HG03066 (cell line): ENCODE measurements around the gene AKAP13.

Experiments
- ATAC-seq: cut with Tn5 transposase; IDR thresholded peaks from one replicate; pipeline ENCODE4 v1.9.1; 2021; ENCODE audit warnings: low read depth; ENCODE audit not compliant: unreplicated experiment

Gene AKAP13

DNA sequence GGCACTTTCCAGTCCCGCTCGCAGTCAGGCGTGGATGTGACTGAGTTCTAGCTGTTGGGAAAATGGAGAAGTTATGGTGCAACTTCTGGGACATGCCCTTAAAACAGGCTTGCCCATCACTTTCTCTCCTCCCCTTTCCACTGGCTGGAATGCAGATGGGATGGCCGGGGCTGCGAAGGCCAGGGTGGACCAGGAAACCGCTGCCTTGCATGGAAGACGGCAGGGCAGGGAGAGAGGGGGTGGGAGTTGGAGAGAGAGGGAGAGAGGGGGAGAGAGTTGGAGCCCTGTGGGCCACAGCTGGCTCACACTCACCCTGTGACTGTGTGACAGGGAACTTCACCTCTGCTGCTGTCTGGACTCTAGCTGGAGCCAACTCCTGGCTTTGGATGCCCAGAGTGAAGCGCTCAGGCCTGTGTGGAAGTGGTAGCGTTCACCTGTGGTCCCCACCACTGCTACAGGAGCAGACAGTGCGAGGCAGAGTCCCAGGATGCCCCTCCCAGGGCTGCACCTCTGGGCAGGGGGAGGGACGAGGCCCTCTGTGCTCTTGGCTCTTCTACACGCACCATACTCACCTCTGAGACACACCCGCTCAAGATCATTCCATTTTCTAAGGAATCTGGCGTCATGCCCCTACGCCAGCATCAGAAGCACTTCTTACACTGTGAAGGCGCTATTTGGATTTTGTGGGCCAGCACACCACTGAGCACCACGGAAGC, 377.7 kb downstream of the AKAP13 start:
- ATAC-seq = no peak

DNA sequence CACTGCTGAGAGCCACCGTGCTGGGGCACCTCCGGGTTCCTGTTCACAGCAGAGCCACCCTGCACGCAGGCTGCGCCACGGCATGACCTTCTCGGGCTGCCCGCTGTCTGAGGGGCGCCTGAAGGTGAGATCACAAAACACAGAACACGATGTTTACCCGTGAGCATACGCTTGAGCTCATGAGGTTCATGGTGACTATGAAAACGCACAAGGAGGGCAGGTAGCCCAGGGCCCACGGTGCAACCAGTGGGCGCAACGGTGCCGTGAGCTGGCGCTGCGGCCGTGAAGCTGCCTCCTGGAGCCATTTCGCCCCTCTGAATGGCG, 378.2 kb downstream of the AKAP13 start:
- ATAC-seq = no peak

DNA sequence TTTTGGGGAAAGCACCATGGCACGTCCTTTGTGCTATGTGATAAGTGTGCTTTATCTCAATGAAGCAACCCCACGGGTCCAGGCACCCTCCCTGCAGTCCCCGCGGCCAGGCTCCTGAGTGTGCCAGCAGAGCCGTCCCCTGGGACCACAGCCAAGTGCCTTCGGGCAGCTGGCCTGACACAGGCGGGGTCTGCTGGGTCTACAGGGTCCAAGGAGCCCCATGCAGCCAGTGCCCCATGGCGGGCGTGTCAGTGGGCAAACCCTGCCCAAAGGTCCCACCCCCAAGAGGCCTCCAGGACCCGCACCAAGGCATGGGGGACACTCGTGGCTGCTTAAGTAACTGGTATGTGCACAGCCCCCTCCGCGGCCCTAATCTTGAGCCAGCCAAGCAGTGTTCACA, 379.0 kb downstream of the AKAP13 start:
- no peak for ATAC-seq

DNA sequence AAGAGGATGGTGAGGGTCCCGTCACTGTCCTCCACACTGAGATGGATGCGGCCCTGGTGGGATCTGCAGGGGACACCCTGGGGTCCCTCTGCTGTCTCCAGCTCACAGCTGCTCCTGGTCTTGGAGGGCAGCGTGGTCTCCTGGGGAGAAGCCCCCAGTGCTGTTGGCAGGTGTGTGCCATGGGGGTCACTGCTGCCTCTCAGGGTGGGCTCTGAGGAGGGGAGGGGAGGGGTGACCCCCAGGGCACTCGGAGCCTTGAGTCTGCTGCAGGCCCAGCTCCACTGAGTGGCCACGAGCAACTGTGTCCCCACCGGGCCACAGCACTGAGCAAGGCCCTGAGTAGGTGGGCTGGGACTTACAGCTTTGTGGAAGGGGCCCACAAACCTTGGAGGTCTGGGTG, 379.6 kb downstream of the AKAP13 start:
- ATAC-seq = no peak

DNA sequence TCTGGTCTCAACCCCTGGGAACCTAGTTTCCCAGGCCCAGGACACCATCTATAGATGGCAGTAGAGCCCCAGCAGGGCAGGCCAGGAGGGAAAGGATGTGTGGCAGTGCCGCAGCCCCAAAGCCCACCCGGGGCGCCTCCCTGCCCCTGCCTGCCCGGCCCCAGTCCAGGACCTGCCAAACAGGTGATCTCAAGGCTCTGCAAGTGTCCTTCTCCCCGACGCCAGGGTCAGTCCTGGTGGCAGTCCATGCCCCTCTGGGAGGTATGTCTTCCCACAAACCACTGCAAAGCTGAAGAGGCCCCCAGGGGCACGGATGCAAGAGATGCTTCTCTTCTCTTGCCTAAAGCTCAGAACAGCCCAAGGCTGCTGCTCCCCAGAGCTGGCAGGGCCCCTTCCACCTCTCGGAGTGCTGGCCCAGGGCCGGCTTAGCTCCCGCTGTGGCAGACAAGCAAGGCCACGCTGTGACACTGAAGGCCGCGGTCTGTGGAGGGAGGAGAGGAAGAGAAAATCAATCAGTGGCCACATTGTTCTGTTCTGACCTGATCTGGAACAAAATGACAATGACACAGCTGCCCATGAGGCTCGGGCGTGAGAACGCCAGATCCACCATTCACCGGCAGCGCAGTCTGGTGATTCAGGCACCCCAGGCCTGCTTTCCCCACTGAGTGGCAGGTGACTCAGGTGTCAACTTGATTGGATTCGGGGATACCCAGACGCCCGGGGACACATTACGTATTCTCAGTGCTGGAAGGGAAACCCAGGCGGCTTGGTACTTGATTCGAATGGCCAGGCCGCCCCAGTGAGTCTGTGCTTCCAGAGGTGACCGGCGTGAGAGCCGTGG, 380.3 kb downstream of the AKAP13 start:
- no peak for ATAC-seq

DNA sequence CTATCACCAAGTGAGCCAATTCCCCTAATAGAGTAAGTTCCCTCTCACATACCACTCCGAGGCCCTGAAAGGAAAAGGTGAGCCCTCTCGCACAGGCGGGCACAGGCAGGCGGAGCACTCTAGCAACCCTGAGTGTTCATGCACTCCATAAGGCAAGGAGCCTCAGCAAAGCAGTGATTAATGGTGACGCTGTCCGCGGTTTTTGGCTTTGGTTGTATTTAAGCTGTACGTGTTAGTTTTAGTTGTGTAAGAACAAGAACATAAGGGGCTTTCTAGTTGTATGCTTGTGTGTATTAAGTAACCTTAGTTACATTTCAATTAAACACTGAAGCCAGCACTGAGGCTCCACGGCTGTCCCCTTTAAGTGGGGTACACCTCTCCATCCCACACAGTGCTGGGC, 381.2 kb downstream of the AKAP13 start:
- no peak for ATAC-seq

DNA sequence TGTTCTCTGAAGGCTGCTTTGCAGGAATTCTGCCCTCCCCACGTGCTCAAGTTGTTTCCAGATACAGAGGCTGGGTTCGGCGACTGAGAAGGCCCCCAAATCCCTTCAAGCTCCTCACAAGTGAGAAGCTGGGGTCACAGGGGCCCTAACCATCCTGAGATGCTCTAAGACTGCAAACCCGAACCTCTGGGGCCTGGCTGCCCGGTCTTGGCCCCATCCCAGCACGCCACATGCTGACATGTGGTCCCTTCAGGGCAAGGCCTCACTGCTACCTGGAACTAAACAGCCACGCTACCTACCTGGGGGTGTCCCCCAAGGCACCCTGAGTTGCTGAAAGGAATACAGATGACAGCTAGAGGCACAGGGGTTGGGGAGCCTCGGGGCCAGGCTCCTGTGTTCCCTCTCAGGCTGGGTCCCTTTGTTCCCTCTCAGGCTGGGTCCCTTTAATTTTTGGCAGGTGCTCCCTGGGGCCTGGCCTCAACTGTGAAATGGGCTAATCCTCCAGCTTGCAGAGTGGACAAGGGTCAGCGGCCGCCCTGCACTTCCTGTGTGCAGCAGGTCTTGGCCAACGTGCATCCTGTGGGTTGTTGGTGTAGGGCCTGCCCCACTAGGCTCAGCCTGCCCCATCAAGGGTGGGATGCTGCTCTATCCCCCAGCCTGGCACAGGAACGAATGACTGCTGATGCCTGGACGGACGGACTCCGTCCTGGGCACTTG, 381.8 kb downstream of the AKAP13 start:
- ATAC-seq = no peak

DNA sequence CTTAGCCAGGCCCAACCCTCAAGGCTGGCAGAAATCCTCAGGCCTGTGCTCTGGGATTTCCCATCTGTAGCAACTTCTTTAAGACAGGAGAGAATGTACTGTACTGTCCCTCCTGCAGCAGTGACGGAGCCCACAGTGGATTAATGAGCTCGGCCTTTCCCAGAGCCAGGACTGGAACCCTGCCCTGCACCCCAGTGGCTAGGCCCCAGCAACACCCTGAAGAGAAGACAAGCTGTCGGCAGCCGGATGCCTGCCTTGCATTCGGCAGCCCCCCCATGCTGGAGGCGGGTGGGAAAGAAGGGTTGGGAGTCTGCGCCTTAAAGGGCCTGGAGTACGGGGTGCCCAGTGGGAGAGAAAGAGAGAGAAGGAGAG, 382.3 kb downstream of the AKAP13 start:
- ATAC-seq = no peak

DNA sequence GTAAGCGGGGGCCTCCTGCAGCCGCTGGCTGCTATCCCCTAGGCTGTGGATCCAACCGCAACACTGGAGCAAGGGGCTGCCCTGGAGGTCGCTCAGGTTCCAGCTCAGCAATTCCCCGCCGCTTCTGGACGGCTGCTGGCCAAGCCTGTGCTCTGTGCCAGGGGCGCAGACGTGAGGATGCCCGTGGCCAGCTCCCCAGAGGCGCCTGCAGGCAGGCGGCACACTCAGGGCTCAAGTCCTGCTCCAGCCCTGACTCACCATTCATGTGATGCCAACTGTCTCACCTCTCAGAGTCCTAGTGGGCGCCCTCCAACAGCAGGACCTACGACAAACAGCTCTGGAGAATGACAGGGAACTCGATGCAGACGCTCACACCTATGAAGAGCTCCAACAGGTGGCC, 382.8 kb downstream of the AKAP13 start:
- no peak for ATAC-seq

DNA sequence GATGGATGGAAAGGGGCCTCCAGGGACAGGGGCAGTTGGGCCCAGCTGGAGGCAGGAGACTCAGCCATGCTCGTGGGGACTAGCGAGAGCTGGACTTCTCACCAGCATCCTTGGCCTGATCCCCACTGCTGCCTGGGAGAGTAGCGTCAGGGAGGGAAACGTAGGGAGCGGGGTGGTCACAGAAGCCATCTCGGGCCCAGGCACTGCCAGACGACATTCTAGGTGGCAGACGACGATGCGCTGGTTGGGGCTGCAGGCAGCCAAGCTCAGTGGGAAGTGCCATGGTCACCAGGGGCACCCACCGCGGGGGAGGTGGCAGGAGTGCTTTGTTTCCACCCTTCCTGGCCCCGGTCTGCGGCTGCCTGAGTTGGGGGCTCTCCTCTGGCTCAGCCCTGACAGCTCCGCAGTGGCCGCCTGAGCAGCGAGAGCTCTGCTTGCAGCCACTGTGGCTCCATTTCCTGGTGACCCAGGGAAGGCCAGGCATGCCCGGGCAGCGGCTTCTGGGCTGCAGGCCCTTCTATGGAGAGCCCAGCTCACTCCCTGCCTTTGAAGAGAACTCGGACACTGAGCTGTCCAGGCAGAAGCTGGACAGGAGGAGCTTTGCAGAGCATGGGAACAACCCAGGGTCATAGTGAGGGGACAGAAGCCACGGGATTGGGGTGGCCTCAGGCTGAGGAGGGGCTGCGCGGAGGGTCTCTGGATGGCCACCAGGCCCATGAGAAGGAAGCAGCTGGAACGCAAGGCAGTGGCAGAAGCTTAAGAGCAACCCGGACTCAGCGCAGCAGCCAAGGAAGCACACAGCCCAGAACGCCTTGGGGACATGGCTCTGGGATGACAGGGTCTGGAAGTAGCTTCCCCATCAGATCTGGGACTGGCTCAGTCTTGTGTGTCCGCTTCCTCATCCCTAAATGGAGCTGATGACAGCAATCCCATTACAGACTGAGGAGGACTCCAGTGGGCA, 383.6 kb downstream of the AKAP13 start:
- ATAC-seq = no peak

DNA sequence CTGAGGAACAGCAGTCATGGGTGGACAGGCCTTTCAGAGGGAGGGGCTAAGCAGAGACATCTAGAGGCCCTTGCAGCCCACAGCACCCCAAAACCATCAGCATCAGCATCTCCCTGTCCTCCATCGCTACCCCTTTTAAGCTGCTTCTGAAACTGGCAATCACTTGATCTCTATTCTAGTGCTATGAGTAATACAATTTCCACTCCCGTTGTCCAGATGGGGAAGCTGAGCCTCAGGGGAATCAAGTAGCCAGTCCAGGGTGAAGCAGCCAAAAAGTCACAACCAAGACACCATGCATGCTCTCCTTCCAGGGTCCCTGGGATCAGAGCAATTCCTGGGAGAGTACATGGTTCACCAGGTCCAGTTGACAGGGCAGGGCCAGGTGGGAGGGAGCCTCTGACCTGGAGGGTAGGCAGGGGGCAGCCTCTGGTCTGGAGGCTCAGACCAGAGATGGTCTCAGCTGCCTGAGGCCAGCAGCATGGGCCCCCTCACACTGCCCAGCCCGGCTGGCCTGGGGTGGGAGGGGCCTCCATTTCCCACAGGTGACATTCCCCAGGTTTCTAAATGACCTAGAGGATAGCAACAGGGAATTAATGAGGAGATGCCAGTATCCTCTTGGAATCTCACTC, 384.4 kb downstream of the AKAP13 start:
- ATAC-seq = no peak

DNA sequence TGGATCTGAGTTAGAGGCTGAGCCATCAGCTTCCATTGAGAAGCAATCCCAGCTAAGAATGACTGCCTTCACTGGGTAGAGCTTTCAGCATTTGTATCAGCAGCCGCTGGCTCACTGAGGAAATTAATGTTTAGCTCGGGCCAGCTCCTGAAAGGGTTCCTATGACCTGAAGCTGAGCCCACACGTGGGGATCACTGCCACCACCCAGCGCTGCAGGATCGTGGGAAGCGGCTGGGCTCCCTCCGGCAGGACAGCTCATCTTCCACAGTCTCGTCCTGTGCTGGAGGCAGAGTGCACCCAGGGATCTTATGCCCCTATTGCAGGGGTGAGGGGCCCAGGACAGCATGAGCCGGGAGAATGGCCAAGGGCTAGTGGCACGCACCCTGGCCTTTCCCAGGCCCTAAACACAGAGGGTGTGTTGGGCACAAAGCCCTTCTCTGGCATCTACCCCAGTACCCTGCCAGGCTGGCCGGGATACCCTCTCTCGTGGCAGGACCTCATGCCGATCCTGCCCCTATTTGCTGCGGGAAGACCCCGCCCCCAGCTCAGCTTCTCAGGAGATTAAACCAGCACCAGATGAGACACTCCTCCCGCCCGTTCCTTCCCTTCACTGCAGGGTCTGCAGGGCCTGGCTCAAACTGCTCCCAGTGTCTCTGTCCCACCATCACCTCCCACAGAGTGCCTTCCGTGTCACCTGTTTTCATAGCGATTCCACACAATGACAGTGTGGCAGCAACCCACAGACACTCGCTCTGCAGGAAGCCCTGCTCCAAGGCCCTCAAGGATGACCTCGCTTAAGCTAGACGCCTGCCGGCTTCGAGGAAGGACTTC, 385.8 kb downstream of the AKAP13 start:
- no peak for ATAC-seq

DNA sequence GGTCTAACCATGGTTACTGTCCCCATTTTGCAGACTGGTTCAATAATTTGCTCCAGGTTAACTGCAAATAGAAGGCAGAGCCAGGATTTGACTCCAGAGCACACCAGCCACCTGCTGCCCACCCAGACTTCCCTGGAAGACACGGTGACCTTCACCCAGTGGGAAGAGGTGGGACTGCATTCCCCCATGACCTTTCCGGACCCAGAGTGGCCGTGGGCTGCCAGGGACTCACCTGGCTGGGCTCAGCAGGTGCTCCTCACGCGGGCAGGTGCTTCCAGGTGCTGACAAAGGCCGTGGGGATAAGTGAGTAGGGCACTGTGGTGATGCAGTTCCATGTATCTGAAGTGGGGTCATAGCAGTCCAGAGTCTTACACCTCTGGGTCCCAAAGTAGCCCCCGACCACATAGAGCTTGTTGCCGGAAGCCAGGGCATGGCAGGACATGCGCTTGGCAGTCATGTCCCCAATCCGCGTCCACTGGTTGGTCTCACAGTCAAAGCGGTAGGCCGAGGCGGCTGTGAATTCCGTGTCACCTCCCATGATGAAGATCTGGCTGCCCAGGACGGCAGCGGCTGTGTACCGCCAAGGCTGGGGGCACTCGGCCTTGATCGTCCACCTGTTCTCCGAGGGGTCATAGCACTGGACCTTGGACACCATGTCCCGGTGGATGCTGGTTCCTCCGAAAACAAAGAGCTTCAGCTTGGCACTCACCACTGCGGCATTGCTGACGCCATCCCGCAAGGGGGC, 387.6 kb downstream of the AKAP13 start:
- no peak for ATAC-seq

DNA sequence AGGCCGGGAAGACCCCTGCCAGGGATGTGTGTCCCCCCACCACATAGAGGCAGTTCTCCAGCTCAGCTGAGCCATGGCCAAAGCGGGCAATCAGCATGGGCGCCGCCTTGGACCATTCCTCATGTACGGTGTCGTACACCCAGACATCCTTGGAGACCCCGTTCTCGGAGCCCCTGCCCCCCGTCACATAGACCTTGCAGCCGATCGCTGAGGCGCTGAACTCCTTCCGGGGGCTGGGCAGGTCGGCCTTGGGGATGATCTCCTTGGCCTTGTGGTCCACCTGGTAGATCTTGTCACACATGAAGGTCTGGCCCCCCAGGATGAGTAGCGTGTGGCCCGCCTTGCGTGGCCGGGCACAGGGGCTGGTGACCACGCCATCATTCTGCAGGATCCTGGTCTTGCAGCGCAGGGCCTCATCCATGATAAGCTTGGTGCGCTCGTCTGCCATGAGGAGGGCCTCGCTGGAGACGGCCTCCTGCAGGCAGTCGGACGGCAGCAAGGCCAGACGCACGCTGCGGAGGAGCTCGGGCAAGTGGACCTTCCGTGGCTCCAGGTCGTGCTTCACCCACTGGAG, 388.3 kb downstream of the AKAP13 start:
- no peak for ATAC-seq

DNA sequence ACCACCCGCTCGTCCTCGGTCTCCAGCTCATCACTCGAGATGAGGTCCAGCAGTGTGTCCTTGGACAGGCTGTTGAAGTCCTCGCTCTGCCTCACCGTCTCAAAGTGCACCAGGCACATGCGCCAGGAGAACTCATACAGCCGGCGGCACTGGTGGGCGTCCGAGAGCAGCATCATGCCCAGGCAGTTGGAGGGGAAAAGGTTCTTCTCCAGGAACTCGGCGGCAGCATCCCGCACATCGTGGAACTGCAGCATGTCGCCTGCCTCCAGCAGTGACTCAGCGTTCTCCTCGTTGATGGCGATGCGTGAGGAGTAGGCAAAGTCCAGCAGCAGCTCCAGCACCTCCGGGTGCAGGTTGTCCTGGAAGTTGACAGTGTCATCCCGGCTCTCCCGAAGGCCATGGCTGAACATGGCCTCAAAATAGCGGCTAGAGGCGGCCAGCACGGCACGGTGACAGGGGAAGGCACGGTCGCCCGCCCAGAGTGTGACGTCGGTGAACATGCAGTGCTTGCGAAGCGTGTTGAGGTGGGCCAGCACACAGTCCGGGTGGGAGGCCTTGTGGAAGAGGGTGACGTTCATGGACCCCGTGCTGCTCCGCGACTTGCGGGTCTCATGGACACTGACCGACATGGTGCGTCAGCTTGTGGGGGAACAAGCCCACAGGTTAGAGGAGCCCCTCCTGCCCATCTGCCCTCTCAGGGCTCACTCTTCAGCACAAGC, 388.9 kb downstream of the AKAP13 start:
- no peak for ATAC-seq

DNA sequence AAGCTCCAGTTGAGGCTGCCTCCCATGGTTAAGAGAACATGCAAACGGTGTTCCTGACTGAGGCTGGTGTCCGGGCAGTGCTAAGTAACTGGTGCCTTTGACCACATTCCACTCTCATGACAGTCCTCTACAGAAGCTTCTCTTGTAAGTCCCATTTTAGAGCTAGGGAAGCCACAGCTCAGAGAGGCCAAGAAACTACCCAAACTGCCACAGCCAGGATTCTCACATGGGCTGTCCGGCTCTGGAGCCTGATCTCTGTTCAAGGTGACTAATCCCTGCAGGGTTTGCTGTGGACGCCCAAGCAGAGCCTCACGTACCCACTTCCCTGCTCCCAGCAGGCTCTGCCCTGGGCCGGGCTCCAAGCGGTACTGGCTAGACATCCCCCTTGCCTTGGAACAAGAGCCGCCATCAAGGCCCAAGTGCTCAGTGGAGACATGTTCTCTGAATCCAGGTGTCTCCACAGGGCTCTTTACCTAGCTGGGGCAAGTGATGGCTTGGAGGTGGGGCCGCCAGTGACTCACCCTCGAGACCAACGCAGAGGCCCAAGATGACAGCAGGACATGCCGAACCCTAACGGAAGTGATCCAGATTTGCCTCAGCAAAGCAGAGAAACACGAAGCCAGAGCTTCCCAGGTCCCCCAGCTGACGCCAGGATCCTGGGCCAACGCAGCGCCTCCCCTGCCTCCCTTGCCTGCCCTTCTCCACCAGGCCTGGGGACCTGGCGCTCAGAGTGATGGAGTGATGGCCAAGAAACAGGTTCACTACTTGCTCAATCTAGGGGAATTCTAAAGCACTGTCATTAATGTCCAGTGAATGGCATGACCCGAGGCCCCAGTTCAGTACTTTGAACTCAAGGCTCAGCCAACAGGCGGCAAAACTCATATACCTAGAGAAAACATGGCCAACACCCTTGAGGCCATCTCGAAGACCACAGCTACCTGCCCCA, 390.0 kb downstream of the AKAP13 start:
- ATAC-seq = no peak
